Activated naive CD8-positive, alpha-beta T cell treated with anti-CD3 and anti-CD28 coated beads, Interleukin-2, amount 50 U/mL, for 24 hours (primary cell): ENCODE results near the gene PRKAA1.
"Not testable (repeated sequence)": the region's sequence is repeated elsewhere in the genome, so short reads cannot be mapped to it uniquely, and the experiment has no call there.

Experiments
- ATAC-seq: fragments of 150-1000 bp; cut with Tn5 transposase; one replicate; pipeline ENCODE4 v1.10.0; 2021
- DNase-seq: peaks from one replicate; pipeline ENCODE4 v3.0.0; 2021
- H3K27ac Mint-ChIP-seq: one replicate; pipeline ENCODE4 v1.8.0; 2021; ENCODE audit warnings: mild to moderate bottlenecking, mixed read lengths
- H3K27me3 Mint-ChIP-seq: one replicate; pipeline ENCODE4 v1.8.0; 2021; ENCODE audit warnings: mixed read lengths
- H3K36me3 Mint-ChIP-seq: one replicate; pipeline ENCODE4 v1.8.0; 2021; ENCODE audit warnings: low read depth, mixed read lengths
- H3K4me1 Mint-ChIP-seq: one replicate; pipeline ENCODE4 v1.8.0; 2021; ENCODE audit warnings: mixed read lengths
- H3K4me3 Mint-ChIP-seq: one replicate; pipeline ENCODE4 v1.8.0; 2021; ENCODE audit warnings: mild to moderate bottlenecking, moderate library complexity, mixed read lengths
- H3K9me3 Mint-ChIP-seq: one replicate; pipeline ENCODE4 v1.8.0; 2021; ENCODE audit warnings: mixed read lengths

Gene PRKAA1

DNA sequence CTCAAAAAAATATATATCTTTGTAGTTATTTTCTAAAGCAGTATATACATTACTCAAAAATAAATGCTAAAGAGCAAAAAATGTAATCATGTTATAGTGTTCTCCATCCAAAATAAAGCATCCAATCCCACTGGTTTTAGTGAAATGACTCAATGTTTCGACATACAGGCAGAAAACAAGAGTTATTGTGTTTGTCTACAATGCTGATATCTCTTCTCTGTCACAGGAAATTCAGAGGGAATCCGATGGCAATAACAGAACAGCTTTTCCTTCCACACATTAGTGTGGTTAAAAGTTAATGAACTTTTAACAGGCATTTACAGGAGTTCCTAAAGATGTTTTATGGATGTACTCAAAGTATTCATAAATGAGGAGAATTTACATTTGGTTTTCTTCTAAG lies 54.4 kb downstream of the PRKAA1 start:
- no peak overlapping the region for H3K27ac Mint-ChIP-seq
- H3K27me3 Mint-ChIP-seq: no peaks in the 10 kb centered on the region
- peaks cover 13% of the 10 kb centered on the region for H3K9me3 Mint-ChIP-seq
- no peak for ATAC-seq
- H3K4me1 Mint-ChIP-seq: peaks cover 13% of the 10 kb centered on the region
- no peak overlapping the region for H3K4me3 Mint-ChIP-seq
- DNase-seq: no peak
- peaks cover 46% of the 10 kb centered on the region for H3K36me3 Mint-ChIP-seq

- Mint-ChIP-seq H3K4me3 (no peak overlapping the region), H3K9me3 (peaks cover 13% of the 10 kb centered on the region), H3K4me1 (peaks cover 25% of the 10 kb centered on the region), H3K27me3 (no peaks in the 10 kb centered on the region), H3K36me3 (peaks cover 37% of the 10 kb centered on the region), H3K27ac (no peak overlapping the region)
- DNase-seq: no peak
- ATAC-seq: no peak
Measured at GRCh38 chr5:40738502-40738901, 59.7 kb downstream of the PRKAA1 start.

- DNase-seq: no peak
- Mint-ChIP-seq H3K4me3 (no peak overlapping the region), H3K9me3 (peaks cover 11% of the 10 kb centered on the region), H3K36me3 (peaks cover 23% of the 10 kb centered on the region), H3K27me3 (no peaks in the 10 kb centered on the region), H3K27ac (peak overlapping the region; percentile 20), H3K4me1 (peaks cover 25% of the 10 kb centered on the region)
- ATAC-seq: peak; percentile 51
Measured at GRCh38 chr5:40736103-40736875, 61.9 kb downstream of the PRKAA1 start.

DNA sequence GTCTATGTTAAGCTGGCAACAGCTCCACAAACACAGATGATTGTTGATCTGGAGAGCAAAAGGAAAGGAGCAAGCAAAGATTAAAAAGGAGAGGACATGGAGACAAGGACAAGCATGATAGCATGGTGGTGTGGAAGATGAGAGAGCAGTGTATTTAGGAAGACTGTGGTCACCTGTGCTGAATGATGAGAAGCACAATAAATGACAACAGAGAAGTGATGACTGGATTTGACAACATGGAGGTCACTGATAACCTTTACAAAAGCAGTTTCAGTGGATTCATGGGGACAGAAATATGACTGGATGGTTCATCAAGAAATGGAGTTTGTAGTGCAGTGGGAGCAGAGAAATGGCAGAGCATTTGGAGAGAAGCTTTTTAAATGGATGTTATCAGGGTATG lies 62.6 kb downstream of the PRKAA1 start:
- peaks cover 16% of the 10 kb centered on the region for H3K36me3 Mint-ChIP-seq
- H3K9me3 Mint-ChIP-seq: peaks cover 5% of the 10 kb centered on the region
- H3K27ac Mint-ChIP-seq: peak overlapping the region; percentile 20
- H3K4me3 Mint-ChIP-seq: no peak overlapping the region
- DNase-seq (no peak), ATAC-seq (peak; percentile 42)
- H3K4me1 Mint-ChIP-seq: peaks cover 25% of the 10 kb centered on the region
- H3K27me3 Mint-ChIP-seq: no peaks in the 10 kb centered on the region

GRCh38 chr5:40734986-40735385 lies 63.2 kb downstream of the PRKAA1 start:
- Mint-ChIP-seq H3K27me3 (no peaks in the 10 kb centered on the region), H3K4me1 (peaks cover 28% of the 10 kb centered on the region), H3K27ac (no peak overlapping the region), H3K36me3 (peaks cover 13% of the 10 kb centered on the region), H3K4me3 (no peak overlapping the region), H3K9me3 (no peaks in the 10 kb centered on the region)
- ATAC-seq (no peak), DNase-seq (no peak)

GRCh38 chr5:40733879-40734563 lies 64.2 kb downstream of the PRKAA1 start:
- DNase-seq: no peak
- H3K36me3 Mint-ChIP-seq: peaks cover 7% of the 10 kb centered on the region
- H3K27me3 Mint-ChIP-seq: no peaks in the 10 kb centered on the region
- H3K9me3 Mint-ChIP-seq: no peaks in the 10 kb centered on the region
- H3K4me3 Mint-ChIP-seq: no peak overlapping the region
- no peak overlapping the region for H3K27ac Mint-ChIP-seq
- H3K4me1 Mint-ChIP-seq: peaks cover 28% of the 10 kb centered on the region
- ATAC-seq: no peak

GRCh38 chr5:40733434-40733833 lies 64.7 kb downstream of the PRKAA1 start:
- H3K27ac Mint-ChIP-seq: no peak overlapping the region
- H3K9me3 Mint-ChIP-seq: no peaks in the 10 kb centered on the region
- H3K36me3 Mint-ChIP-seq: peaks cover 4% of the 10 kb centered on the region
- ATAC-seq: no peak
- no peak overlapping the region for H3K4me3 Mint-ChIP-seq
- H3K27me3 Mint-ChIP-seq: no peaks in the 10 kb centered on the region
- H3K4me1 Mint-ChIP-seq: peaks cover 28% of the 10 kb centered on the region
- no peak for DNase-seq

- H3K4me3 Mint-ChIP-seq, H3K27ac Mint-ChIP-seq, H3K9me3 Mint-ChIP-seq, DNase-seq, H3K27me3 Mint-ChIP-seq, H3K4me1 Mint-ChIP-seq, ATAC-seq: not testable (repeated sequence)
- H3K36me3 Mint-ChIP-seq: peaks cover 50% of the 10 kb centered on the region
Measured at GRCh38 chr5:40722497-40722911, 75.7 kb downstream of the PRKAA1 start.

GRCh38 chr5:40720069-40720468 lies 78.1 kb downstream of the PRKAA1 start:
- no peak overlapping the region for H3K27ac Mint-ChIP-seq
- H3K4me1 Mint-ChIP-seq: peaks cover 8% of the 10 kb centered on the region
- H3K4me3 Mint-ChIP-seq: no peak overlapping the region
- ATAC-seq (no peak), DNase-seq (no peak)
- H3K9me3 Mint-ChIP-seq: peaks cover 7% of the 10 kb centered on the region
- H3K36me3 Mint-ChIP-seq: peaks cover 37% of the 10 kb centered on the region
- no peaks in the 10 kb centered on the region for H3K27me3 Mint-ChIP-seq

DNA sequence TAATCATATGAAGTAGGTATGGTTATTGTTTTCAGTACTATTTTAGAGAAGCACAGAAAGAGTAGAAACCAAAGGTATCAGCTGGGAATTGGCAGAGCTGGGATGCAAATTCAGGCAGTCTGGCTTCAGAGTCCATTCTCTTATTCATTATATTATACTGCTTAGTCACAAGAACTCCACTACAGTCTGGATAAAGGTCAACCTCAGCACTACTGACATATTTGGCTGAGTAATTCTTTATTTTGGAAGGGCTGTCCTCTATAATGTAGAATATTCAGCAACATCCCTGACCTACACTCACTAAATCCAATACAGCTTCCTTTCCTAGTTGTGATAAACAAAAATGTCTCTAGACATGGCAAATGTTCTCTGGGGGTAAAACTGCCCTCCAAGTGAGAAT lies 80.9 kb downstream of the PRKAA1 start:
- H3K27me3 Mint-ChIP-seq: no peaks in the 10 kb centered on the region
- no peak overlapping the region for H3K4me3 Mint-ChIP-seq
- ATAC-seq: no peak
- no peak for DNase-seq
- H3K27ac Mint-ChIP-seq: no peak overlapping the region
- H3K9me3 Mint-ChIP-seq: peaks cover 7% of the 10 kb centered on the region
- peaks cover 8% of the 10 kb centered on the region for H3K4me1 Mint-ChIP-seq
- peaks cover 26% of the 10 kb centered on the region for H3K36me3 Mint-ChIP-seq

DNA sequence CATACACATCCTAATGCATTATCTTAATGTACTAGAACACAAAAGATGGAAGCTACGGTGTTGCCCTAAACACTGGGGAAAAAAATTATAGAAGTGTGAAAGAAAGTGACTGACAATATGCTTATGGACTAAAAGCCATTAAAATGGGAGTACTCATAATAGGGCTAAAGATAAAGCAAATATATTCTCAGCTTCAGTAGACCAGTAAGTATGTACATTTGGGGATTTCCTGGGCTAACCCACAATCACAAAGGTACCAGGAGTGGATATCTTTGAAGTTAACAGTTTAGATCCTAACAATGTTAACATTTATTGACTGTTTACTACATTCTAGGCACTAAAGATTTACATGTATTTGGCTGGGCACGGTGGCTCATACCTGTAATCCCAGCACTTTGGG lies 81.6 kb downstream of the PRKAA1 start:
- H3K4me3 Mint-ChIP-seq: no peak overlapping the region
- peaks cover 8% of the 10 kb centered on the region for H3K4me1 Mint-ChIP-seq
- peaks cover 26% of the 10 kb centered on the region for H3K36me3 Mint-ChIP-seq
- no peak for DNase-seq
- no peak for ATAC-seq
- peaks cover 7% of the 10 kb centered on the region for H3K9me3 Mint-ChIP-seq
- no peaks in the 10 kb centered on the region for H3K27me3 Mint-ChIP-seq
- H3K27ac Mint-ChIP-seq: no peak overlapping the region

GRCh38 chr5:40716000-40716399 lies 82.2 kb downstream of the PRKAA1 start:
- no peak overlapping the region for H3K27ac Mint-ChIP-seq
- no peak for DNase-seq
- no peaks in the 10 kb centered on the region for H3K27me3 Mint-ChIP-seq
- ATAC-seq: peak; percentile 59
- H3K36me3 Mint-ChIP-seq: peaks cover 26% of the 10 kb centered on the region
- no peak overlapping the region for H3K4me3 Mint-ChIP-seq
- peaks cover 8% of the 10 kb centered on the region for H3K4me1 Mint-ChIP-seq
- peaks cover 1% of the 10 kb centered on the region for H3K9me3 Mint-ChIP-seq

GRCh38 chr5:40714001-40714400 lies 84.2 kb downstream of the PRKAA1 start:
- peaks cover 26% of the 10 kb centered on the region for H3K36me3 Mint-ChIP-seq
- DNase-seq (no peak), ATAC-seq (no peak)
- no peaks in the 10 kb centered on the region for H3K27me3 Mint-ChIP-seq
- H3K27ac Mint-ChIP-seq: no peak overlapping the region
- H3K4me3 Mint-ChIP-seq: no peak overlapping the region
- H3K4me1 Mint-ChIP-seq: peaks cover 8% of the 10 kb centered on the region
- H3K9me3 Mint-ChIP-seq: no peaks in the 10 kb centered on the region

GRCh38 chr5:40710575-40710974 lies 87.6 kb downstream of the PRKAA1 start:
- not testable (repeated sequence) for ATAC-seq, H3K27me3 Mint-ChIP-seq, DNase-seq, H3K4me3 Mint-ChIP-seq, H3K27ac Mint-ChIP-seq, H3K4me1 Mint-ChIP-seq
- Mint-ChIP-seq H3K36me3 (peaks cover 48% of the 10 kb centered on the region), H3K9me3 (peaks cover 12% of the 10 kb centered on the region)
